ENCODE data around the gene PDGFRB. TPM values are rescaled to one million over a fixed set of nuclear protein-coding genes. Genes with fewer than 3 reads are reported as not detected.

Gene PDGFRB
- total RNA-seq, 1 donor from 2014 or later: 2.9 TPM

DNA sequence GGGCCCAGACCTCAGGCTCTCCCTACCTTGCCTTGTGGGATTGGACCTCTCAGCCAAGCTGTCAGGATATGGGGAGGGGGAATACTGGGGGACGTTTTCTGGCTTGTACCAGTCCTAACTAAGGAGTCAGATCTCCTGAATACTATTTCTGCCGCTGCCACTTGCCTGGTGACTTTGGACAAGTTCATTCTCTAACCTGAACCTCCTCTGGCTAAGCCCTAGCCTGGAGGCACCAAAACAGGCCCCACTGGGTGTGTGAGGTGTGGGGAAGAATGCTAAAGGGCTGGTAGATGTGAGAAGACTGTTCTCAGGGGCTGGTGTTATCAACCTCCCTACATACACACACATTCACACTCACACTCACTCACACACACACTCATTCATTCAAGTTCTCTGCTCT lies 35.3 kb upstream of the PDGFRB start:
- H3K4me1 Mint-ChIP-seq (ENCODE audit: low read depth, unreplicated experiment): peaks cover 3% of the 10 kb centered on the region
- peaks cover 9% of the 10 kb centered on the region for H3K36me3 Mint-ChIP-seq (ENCODE audit: unreplicated experiment)
- H3K27me3 Mint-ChIP-seq (ENCODE audit: unreplicated experiment): peaks cover 21% of the 10 kb centered on the region
- no peak overlapping the region for H3K27ac Mint-ChIP-seq (ENCODE audit: unreplicated experiment)
- H3K4me3 Mint-ChIP-seq (ENCODE audit: unreplicated experiment): no peak overlapping the region
- no peak for DNase-seq
- TF ChIP-seq, protein P1, sequence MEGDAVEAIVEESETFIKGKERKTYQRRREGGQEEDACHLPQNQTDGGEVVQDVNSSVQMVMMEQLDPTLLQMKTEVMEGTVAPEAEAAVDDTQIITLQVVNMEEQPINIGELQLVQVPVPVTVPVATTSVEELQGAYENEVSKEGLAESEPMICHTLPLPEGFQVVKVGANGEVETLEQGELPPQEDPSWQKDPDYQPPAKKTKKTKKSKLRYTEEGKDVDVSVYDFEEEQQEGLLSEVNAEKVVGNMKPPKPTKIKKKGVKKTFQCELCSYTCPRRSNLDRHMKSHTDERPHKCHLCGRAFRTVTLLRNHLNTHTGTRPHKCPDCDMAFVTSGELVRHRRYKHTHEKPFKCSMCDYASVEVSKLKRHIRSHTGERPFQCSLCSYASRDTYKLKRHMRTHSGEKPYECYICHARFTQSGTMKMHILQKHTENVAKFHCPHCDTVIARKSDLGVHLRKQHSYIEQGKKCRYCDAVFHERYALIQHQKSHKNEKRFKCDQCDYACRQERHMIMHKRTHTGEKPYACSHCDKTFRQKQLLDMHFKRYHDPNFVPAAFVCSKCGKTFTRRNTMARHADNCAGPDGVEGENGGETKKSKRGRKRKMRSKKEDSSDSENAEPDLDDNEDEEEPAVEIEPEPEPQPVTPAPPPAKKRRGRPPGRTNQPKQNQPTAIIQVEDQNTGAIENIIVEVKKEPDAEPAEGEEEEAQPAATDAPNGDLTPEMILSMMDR (IDR thresholded peaks at IDR 0.05; ENCODE audit: partially characterized antibody, unreplicated experiment): no peak
- peaks cover 4% of the 10 kb centered on the region for H3K9me3 Mint-ChIP-seq (ENCODE audit: unreplicated experiment)

DNA sequence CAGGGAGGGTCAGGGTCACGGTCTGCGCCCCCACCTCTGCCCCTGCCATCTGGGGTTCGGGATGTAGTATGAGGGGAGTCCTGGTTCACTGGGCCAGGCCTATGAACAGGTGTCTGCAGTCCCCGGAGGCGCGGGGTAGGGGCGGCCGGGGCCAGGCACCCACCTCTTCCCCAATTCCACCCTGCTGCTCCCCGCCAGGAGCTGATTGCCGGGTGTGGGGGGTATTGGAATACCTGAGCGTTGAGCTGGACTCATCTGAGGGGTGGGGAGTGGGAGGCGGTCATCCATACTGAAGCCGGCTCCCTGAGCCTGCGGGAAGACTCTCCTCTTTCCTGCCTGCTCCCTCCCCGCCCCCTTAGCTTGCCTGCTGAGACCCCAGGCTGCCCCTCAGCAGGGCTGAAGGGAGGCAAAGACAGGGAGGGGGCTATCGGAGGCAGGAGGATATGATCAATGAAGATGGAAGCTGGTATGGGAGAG lies 34.9 kb upstream of the PDGFRB start:
- Mint-ChIP-seq H3K9me3 (ENCODE audit: unreplicated experiment) (peaks cover 4% of the 10 kb centered on the region), H3K27me3 (ENCODE audit: unreplicated experiment) (peaks cover 21% of the 10 kb centered on the region), H3K27ac (ENCODE audit: unreplicated experiment) (no peak overlapping the region), H3K4me3 (ENCODE audit: unreplicated experiment) (no peak overlapping the region), H3K36me3 (ENCODE audit: unreplicated experiment) (peaks cover 9% of the 10 kb centered on the region), H3K4me1 (ENCODE audit: low read depth, unreplicated experiment) (peaks cover 3% of the 10 kb centered on the region)
- TF ChIP-seq, protein P1 (IDR thresholded peaks at IDR 0.05; ENCODE audit: partially characterized antibody, unreplicated experiment): no peak
- no peak for DNase-seq

DNA sequence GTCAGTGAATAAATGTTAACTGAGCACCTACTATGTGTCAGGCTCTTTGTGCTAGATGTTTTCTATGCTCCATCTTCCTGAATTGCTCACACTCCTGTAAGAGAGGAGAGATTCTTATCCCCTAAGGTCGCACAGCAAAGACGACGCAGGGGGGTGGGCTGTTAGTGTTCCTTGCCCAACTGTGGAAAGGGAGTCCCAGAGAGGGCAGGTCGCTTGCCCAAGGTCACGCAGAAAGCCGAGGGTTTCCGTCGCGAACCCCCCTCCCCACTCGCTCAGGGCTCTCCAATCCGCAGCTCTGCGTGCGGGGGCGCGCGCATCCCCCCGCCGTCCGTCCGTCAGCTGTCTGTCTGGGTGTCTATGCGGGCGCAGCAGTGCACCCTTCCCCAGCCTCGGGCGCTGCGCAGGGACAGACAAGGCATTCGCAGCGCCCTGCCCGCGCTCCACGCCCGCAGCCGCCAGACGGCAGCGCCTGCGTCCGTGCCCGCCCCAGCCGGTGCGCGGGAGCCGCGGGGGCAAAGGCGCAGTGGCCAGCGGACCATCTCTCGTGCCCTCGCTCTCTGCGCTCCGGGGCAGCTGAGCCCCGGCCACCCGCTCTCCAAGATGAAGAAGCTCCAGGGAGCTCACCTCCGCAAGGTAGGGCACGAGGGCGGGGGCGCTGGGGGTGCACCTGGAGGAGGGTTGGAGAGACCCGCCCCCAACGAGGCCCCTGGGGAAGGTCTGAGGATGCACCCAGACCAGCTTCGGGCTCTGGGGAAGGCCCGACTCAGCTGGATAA lies 34.3 kb upstream of the PDGFRB start, which contains the start of gene SLC6A7:
TSS of gene SLC6A7 (plus strand) at position 335 of the 775 bp plus-strand sequence. CDS start at position 601, 266 bp downstream.
- DNase-seq: no peak
- TF ChIP-seq, protein P1 (IDR thresholded peaks at IDR 0.05; ENCODE audit: partially characterized antibody, unreplicated experiment): no peak
- H3K9me3 Mint-ChIP-seq (ENCODE audit: unreplicated experiment): peaks cover 4% of the 10 kb centered on the region
- peaks cover 3% of the 10 kb centered on the region for H3K4me1 Mint-ChIP-seq (ENCODE audit: low read depth, unreplicated experiment)
- H3K36me3 Mint-ChIP-seq (ENCODE audit: unreplicated experiment): peaks cover 9% of the 10 kb centered on the region
- peak within 1 kb of the TSS; percentile 15 for H3K4me3 Mint-ChIP-seq (ENCODE audit: unreplicated experiment)
- peaks cover 20% of the 10 kb centered on the region for H3K27me3 Mint-ChIP-seq (ENCODE audit: unreplicated experiment)
- H3K27ac Mint-ChIP-seq (ENCODE audit: unreplicated experiment): no peak within 1 kb of the TSS

DNA sequence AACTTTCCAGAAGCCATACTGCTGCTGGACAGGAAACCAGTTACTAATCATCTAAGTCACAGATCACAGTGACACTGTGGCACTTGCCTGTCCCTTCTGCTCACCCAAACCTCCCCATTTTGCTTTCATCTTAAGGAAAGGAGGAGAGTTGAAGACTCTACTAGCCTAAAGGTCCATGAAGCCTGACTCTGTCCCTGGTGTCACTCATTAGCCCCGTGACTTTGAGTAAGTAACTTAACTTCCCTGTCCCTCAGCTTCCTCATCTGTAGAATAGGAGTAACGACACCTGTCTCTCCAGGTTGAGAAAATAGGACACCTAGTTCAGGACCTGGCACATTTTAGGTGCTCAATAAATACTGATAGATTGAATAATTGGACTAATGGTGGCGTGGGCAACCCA lies 33.7 kb upstream of the PDGFRB start:
- no peak overlapping the region for H3K27ac Mint-ChIP-seq (ENCODE audit: unreplicated experiment)
- peaks cover 9% of the 10 kb centered on the region for H3K36me3 Mint-ChIP-seq (ENCODE audit: unreplicated experiment)
- H3K27me3 Mint-ChIP-seq (ENCODE audit: unreplicated experiment): peaks cover 20% of the 10 kb centered on the region
- TF ChIP-seq, protein P1 (IDR thresholded peaks at IDR 0.05; ENCODE audit: partially characterized antibody, unreplicated experiment): no peak
- H3K4me3 Mint-ChIP-seq (ENCODE audit: unreplicated experiment): peak overlapping the region; percentile 15
- peaks cover 4% of the 10 kb centered on the region for H3K9me3 Mint-ChIP-seq (ENCODE audit: unreplicated experiment)
- peaks cover 3% of the 10 kb centered on the region for H3K4me1 Mint-ChIP-seq (ENCODE audit: low read depth, unreplicated experiment)
- no peak for DNase-seq

Measured in glutamatergic neuron (in vitro differentiated cells).